ENCODE results near the gene GGA1.

The GGA1 gene

DNA sequence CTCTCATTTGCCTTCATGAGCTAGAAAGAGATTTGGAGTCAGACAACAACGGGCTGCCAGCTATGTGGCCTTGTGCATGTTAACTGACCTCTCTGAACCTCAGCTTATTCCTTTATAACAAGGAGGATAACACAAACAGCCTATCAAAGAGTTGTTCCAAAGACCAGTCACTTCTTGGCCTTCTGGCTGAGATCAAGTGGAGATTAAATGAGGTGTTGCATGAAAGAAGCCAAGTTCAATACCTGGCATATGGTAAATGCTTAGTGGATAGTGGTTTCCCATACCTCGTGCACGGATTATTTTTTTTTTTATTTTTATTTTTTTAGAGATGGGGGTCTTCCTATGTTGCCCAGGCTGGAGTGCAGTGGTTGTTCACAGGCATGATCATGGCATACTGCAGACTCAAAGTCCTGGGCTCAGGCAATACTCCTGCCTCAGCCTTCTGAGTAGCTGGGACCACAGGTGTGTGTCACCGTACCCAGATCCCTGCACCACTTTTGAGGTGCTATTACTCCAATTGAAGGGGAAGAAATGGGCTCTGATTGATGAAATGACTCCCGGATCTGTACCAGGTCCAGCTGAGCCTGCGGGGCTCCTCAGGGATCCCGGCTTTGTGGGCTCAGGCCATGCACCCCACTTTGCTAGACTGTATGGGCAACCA is 71.7 kb downstream of the GGA1 start:
- TF ChIP-seq CTCF (IDR thresholded peaks at IDR 0.05; ENCODE audit: low read depth, low read length) (no peak), EZH2phosphoT487 (IDR thresholded peaks at IDR 0.05; ENCODE audit: low read depth) (no peak)
- Histone ChIP-seq H3K4me3 (ENCODE audit: low read length) (no peak overlapping the region), H2AFZ (ENCODE audit: low read depth, low read length) (no peak overlapping the region), H3K27me3 (ENCODE audit: low read depth, low read length) (no peaks in the 10 kb centered on the region), H4K20me1 (ENCODE audit: insufficient read depth, low read length) (no peaks in the 10 kb centered on the region), H3K36me3 (replicated peaks; ENCODE audit: low read depth, low read length) (no peaks in the 10 kb centered on the region), H3K4me1 (ENCODE audit: low read length) (peaks cover 33% of the 10 kb centered on the region), H3K4me2 (ENCODE audit: low read length) (no peak overlapping the region), H3K9me3 (ENCODE audit: insufficient read depth, low read length) (no peaks in the 10 kb centered on the region), H3K9ac (ENCODE audit: low read length) (no peak overlapping the region), H3K27ac (ENCODE audit: low read length) (no peak overlapping the region), H3K79me2 (ENCODE audit: low read length) (peaks cover 12% of the 10 kb centered on the region; the same call in 1 of the 2 replicates)

DNA sequence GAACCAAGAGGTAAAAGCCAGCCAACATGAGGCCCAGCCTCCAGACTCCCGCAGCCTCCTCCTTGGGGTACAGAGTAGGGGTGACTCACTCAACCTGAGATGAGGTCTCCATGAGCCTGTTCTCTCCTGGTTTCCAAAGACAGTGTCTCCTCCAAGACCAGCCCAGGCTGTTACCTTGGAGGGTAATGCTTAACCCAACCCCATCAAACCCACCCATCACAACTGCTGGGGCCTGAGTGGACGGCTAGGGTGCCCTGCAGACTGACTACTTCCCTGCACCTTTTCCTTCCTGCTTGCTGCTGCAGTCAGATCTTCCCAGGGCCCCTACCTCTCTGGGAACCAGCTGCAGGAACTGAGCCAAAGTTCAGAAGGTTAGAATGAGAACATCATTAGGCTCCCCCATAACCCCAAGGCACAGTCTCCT is 72.4 kb downstream of the GGA1 start:
- H2AFZ ChIP-seq (ENCODE audit: low read depth, low read length), result peak overlapping the region; percentile 31; the same call in 1 of the 2 replicates
- no peaks in the 10 kb centered on the region for H3K27me3 ChIP-seq (ENCODE audit: low read depth, low read length)
- TF ChIP-seq CTCF (IDR thresholded peaks at IDR 0.05; ENCODE audit: low read depth, low read length) (no peak), EZH2phosphoT487 (IDR thresholded peaks at IDR 0.05; ENCODE audit: low read depth) (no peak)

GRCh38 chr22:37681556-37682049 is 73.0 kb downstream of the GGA1 start:
- peaks cover 4% of the 10 kb centered on the region for H3K79me2 ChIP-seq (ENCODE audit: low read length)
- no peaks in the 10 kb centered on the region for H3K27me3 ChIP-seq (ENCODE audit: low read depth, low read length)
- no peak overlapping the region; the same call in 1 of the 2 replicates for H3K9ac ChIP-seq (ENCODE audit: low read length)
- H4K20me1 ChIP-seq (ENCODE audit: insufficient read depth, low read length), result no peaks in the 10 kb centered on the region
- H3K9me3 ChIP-seq (ENCODE audit: insufficient read depth, low read length), result no peaks in the 10 kb centered on the region
- TF ChIP-seq CTCF (IDR thresholded peaks at IDR 0.05; ENCODE audit: low read depth, low read length) (peak; percentile 96), EZH2phosphoT487 (IDR thresholded peaks at IDR 0.05; ENCODE audit: low read depth) (no peak)
- H3K36me3 ChIP-seq (replicated peaks; ENCODE audit: low read depth, low read length), result no peaks in the 10 kb centered on the region
- H3K4me3 ChIP-seq (ENCODE audit: low read length), result no peak overlapping the region
- no peak overlapping the region for H3K27ac ChIP-seq (ENCODE audit: low read length)
- peaks cover 29% of the 10 kb centered on the region for H3K4me1 ChIP-seq (ENCODE audit: low read length)
- peak overlapping the region; percentile 31; the same call in 1 of the 2 replicates for H2AFZ ChIP-seq (ENCODE audit: low read depth, low read length)
- peak overlapping the region; percentile 2; the same call in 1 of the 2 replicates for H3K4me2 ChIP-seq (ENCODE audit: low read length)

More for the DNA sequence above, 72.4 kb downstream of the GGA1 start:
- Histone ChIP-seq H3K4me1 (ENCODE audit: low read length) (peaks cover 33% of the 10 kb centered on the region), H3K9me3 (ENCODE audit: insufficient read depth, low read length) (no peaks in the 10 kb centered on the region), H3K4me3 (ENCODE audit: low read length) (no peak overlapping the region), H3K79me2 (ENCODE audit: low read length) (peaks cover 6% of the 10 kb centered on the region; the same call in 1 of the 2 replicates), H4K20me1 (ENCODE audit: insufficient read depth, low read length) (no peaks in the 10 kb centered on the region), H3K36me3 (replicated peaks; ENCODE audit: low read depth, low read length) (no peaks in the 10 kb centered on the region), H3K9ac (ENCODE audit: low read length) (no peak overlapping the region), H3K4me2 (ENCODE audit: low read length) (no peak overlapping the region), H3K27ac (ENCODE audit: low read length) (no peak overlapping the region)
